Measurements from ENCODE around the gene CHST8.
"Not testable (repeated sequence)": the region's sequence is repeated elsewhere in the genome, so short reads cannot be mapped to it uniquely, and the experiment has no call there.

CHST8 gene

GRCh38 chr19:33811736-33812387 lies 190.1 kb downstream of the CHST8 start:
- no peak for DNase-seq (ENCODE audit: low read depth in 2 of 2)

DNA sequence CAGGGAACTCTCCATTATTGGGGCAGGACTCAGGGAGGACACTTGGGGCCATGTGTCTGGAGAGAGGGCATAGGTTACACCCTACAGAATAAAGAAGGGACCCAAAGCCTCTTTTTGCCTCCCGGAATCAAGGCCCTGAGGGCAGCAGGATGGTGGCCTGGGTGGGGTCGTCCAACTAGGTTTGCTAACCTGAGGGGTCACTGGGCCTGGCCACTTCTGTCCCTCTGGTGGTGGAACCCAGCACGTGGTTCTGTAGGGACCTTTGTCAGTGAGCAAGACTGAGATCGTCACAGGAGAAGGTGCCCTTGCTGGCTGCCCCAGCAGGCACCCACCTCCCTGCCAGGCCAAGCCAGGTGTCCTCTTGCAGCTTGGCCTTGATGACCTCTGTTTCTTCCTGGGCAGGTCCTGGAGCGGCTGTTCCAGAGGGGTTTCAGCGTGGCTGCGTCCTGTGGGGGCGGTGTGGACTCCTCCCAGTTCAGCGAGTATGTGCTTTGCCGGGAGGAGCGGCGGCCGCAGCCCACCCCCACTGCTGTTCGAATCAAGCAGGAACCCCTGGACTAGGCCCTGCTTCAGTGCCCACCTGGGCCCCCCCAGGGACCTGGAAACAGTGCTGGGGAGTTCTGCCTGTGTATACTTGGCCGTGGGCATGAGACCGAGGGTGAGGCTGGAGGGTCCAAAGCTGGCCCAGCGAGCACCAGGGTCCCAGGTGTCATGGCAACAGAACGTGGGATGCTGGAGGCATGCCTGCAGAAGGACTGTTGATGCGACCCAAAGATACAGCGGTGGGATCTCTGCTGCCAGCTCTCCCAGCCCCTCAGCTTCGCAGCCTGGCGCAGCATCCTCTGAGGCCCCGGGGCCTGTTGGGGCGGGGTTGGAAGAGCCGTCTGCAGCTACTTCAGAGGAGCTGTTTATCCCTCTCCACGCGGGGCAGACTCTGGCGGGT lies 190.9 kb downstream of the CHST8 start:
- DNase-seq (ENCODE audit: low read depth in 2 of 2) = no peak

- DNase-seq (ENCODE audit: low read depth in 2 of 2) = no peak
Measured at GRCh38 chr19:33813391-33814101, 191.8 kb downstream of the CHST8 start.

- DNase-seq (ENCODE audit: low read depth in 2 of 2) = no peak
Measured at GRCh38 chr19:33814181-33815165, 192.7 kb downstream of the CHST8 start.

DNA sequence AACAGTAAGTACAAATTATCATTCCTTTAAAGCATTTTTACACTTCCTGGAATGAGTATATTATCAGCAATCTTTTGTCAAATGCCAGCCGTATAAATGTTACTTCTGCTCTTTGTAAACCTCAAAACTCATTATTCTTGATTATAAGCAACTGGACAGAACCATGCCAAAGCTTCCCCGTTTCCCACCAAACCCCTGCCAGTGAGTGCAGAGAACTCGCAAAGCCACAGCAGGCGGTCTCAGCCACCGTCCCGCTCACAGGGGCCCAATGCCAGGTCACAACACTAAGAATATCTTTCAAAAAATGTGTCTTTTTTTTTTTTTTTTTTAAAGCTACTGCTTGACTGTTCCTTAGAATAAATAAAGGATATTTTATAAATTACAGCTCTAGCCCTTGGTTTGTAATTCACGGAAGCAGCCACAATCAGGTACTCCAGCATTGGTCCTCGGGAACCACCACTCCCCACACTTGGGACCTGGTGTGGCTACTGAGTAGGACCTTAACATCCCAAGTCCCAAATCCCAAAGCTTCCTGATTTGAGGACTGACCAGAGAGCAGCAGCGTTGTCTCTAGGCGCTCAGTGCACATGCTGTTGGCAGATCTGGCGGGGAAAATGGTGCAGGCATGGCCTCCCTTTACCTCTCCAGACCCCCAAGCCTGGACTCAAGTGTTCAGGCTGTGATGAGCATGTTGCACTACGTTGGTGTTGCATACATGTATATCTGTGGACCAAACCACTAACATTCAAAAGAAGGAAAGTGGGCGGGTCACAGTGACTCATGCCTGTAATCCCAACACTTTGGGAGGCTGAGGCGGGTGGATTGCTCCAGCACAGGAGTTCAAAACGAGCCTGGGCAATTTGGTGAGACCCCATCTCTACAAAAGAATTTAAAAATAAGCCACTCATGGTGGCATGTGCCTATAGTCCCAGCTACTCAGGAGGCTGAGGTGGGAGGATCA lies 193.9 kb downstream of the CHST8 start:
- DNase-seq (ENCODE audit: low read depth in 2 of 2) = no peak

- DNase-seq (ENCODE audit: low read depth in 2 of 2) = no peak
Measured at GRCh38 chr19:33818411-33818810, 196.7 kb downstream of the CHST8 start.

DNA sequence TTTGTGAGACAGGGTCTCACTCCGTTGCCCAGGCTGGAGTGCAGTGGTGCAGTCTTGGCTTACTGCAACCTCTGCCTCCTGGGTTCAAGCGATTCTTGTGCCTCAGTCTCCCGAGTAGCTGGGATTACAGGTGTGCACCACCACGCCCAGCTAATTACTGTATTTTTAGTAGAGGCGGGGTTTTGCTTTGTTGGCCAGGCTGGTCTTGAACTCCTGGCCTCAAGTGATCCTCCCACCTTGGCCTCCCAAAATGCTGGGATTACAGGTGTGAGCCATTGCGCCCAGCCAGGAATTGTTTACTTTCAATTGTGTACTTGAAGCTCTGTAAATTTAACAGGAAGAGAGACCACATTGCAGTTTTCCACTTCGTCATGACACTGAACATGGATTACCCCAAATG lies 197.3 kb downstream of the CHST8 start:
- not testable (repeated sequence) for DNase-seq (ENCODE audit: low read depth in 2 of 2)

DNA sequence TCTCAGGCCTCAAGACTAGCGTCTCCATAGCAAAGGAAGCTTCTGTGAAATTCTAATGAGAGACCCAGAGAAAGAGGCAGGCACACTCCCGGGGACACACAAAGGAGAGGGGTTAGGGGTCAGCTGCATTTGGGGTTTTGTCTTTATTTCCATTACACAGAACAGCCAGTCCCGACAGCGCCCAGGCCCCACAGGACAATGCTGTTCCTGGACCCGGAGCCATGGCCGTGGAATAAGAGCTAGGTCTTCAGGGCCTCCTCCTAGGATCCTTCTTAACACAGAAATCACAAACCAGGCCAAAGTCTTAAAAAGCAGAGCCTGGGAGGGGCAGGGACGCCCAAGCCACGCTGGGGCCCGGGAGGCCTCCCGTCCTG lies 197.7 kb downstream of the CHST8 start:
- DNase-seq (ENCODE audit: low read depth in 2 of 2) = no peak

GRCh38 chr19:33819880-33820781 lies 198.4 kb downstream of the CHST8 start:
- DNase-seq (ENCODE audit: low read depth in 2 of 2) = no peak

DNA sequence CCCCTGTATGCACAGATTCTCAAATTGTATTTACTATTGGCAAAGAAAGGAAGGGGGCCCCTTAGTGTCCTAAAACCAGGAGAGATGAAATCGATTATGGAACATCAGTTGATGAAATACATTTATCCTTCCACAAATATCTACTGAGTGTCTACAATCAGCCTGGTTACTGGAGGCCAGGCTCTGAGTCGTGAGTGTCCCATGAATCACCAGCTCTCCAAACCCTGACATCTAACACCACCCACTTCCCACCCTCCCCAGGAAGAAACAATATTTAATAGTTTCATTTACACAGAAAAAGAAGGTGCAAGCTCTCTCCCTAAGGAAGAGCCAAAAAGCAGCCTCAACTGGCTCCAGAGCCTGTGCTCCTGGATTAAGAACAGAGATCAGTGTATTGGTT lies 200.1 kb downstream of the CHST8 start:
- DNase-seq (ENCODE audit: low read depth in 2 of 2) = no peak
